PC-3 (cell line): ENCODE results near the gene NPTXR. TPM values are rescaled to one million over a fixed set of nuclear protein-coding genes. Genes with fewer than 3 reads are reported as not detected.

ENCODE experiments used
- ATAC-seq: fragments of 200-7000 bp; cut with Tn5 transposase; 2 replicates; pipeline ENCODE4 v1.9.1; 2020; ENCODE audit warnings: mild to moderate bottlenecking, moderate library complexity
- BruUV-seq: library from RNA; stranded (reverse); fragments of 400-500 nt; replicated peaks from 2 replicates; lab custom pipeline; 2021; lab: Mats Ljungman, UMichigan
- CTCF ChIA-PET: fragments of 300-600 bp; sonication (Branson Sonifier 250); formaldehyde crosslinking; loops from one replicate; lab custom pipeline; 2022; ENCODE audit warnings: antibody characterized with exemption; lab: Charles Lee
- POLR2A ChIA-PET: fragments of 300-600 bp; sonication (Branson Sonifier 250); formaldehyde crosslinking; loops from one replicate; lab custom pipeline; 2022; ENCODE audit warnings: antibody characterized with exemption; ENCODE audit not compliant: unreplicated experiment; lab: Charles Lee
- DNase-seq: peaks from one replicate; pipeline ENCODE4 v3.0.0-alpha.2; 2015
- H2AFZ ChIP-seq: fragments of 300-600 bp; sonication (generic); 2 replicates; pipeline ENCODE4 v1.6.0; 2016; ENCODE audit warnings: antibody characterized with exemption, low read length
- H3F3A ChIP-seq: fragments of 300-600 bp; sonication (generic); one replicate; pipeline ENCODE4 v1.6.0; 2017; ENCODE audit warnings: antibody characterized with exemption, low read length, control low read depth, mild to moderate bottlenecking; ENCODE audit not compliant: unreplicated experiment
- H3K27ac ChIP-seq: fragments of 300-600 bp; sonication (generic); 2 replicates; pipeline ENCODE4 v1.5.1; 2016; ENCODE audit warnings: mild to moderate bottlenecking, low read length
- H3K27me3 ChIP-seq: fragments of 300-600 bp; sonication (generic); 2 replicates; pipeline ENCODE4 v1.6.1; 2016; ENCODE audit warnings: low read length, mixed read lengths
- H3K36me3 ChIP-seq: fragments of 300-600 bp; sonication (generic); 2 replicates; pipeline ENCODE4 v1.6.1; 2016; ENCODE audit warnings: low read depth, mixed run types, low read length, mixed read lengths
- H3K4me1 ChIP-seq: fragments of 300-600 bp; sonication (generic); 2 replicates; pipeline ENCODE4 v1.5.1; 2016; ENCODE audit warnings: low read length; ENCODE audit not compliant: insufficient read depth
- H3K4me2 ChIP-seq: fragments of 300-600 bp; sonication (generic); 2 replicates; pipeline ENCODE4 v1.6.0; 2016; ENCODE audit warnings: low read length
- H3K4me3 ChIP-seq: fragments of 300-600 bp; sonication (generic); 2 replicates; pipeline ENCODE4 v1.5.1; 2016; ENCODE audit warnings: mild to moderate bottlenecking, low read length, mixed read lengths
- H3K79me2 ChIP-seq: fragments of 300-600 bp; sonication (generic); 2 replicates; pipeline ENCODE4 v1.6.1; 2017; ENCODE audit warnings: low read length, mixed read lengths
- H3K9ac ChIP-seq: fragments of 300-600 bp; sonication (generic); 2 replicates; pipeline ENCODE4 v1.6.0; 2016; ENCODE audit warnings: mild to moderate bottlenecking, low read length
- H3K9me2 ChIP-seq: fragments of 300-600 bp; sonication (generic); replicated peaks from 2 replicates; pipeline ENCODE4 v1.6.1; 2016; ENCODE audit warnings: mixed run types, low read length, mixed read lengths
- H3K9me3 ChIP-seq: fragments of 300-600 bp; sonication (generic); 2 replicates; pipeline ENCODE4 v1.6.1; 2016; ENCODE audit warnings: low read length, mixed read lengths
- H4K20me1 ChIP-seq: fragments of 300-600 bp; sonication (generic); 2 replicates; pipeline ENCODE4 v1.6.1; 2016; ENCODE audit warnings: low read length, mixed read lengths
- CTCF ChIP-seq: fragments of 300-600 bp; sonication (generic); conservative IDR thresholded peaks from 2 replicates; pipeline ENCODE4 v1.5.1; 2017; ENCODE audit warnings: antibody characterized with exemption, low read depth, mild to moderate bottlenecking, low read length
- EZH2 ChIP-seq: fragments of 300-600 bp; sonication (generic); IDR thresholded peaks from one replicate; pipeline ENCODE4 v1.6.1; 2017; ENCODE audit warnings: antibody characterized with exemption, mild to moderate bottlenecking, low read length; ENCODE audit not compliant: unreplicated experiment
- EZH2phosphoT487 ChIP-seq: fragments of 300-600 bp; sonication (generic); IDR thresholded peaks from 2 replicates; pipeline ENCODE4 v1.6.1; 2018; ENCODE audit warnings: mild to moderate bottlenecking, antibody characterized with exemption, low read length, borderline replicate concordance
- intact Hi-C: fragments of 100-400 bp; cut with micrococcal nuclease; formaldehyde crosslinking; loops from 2 replicates; pipeline ENCODE4 v1.9.0; 2023
- total RNA-seq: library from RNA; depleted of rRNA; stranded (reverse); fragments of >200 nt; gene quantifications from 2 replicates; pipeline ENCODE4 v1.2.3, GENCODE V29; 2014

NPTXR gene
- total RNA-seq, 1 experiment from 2014 or later, result 2.8 TPM

DNA sequence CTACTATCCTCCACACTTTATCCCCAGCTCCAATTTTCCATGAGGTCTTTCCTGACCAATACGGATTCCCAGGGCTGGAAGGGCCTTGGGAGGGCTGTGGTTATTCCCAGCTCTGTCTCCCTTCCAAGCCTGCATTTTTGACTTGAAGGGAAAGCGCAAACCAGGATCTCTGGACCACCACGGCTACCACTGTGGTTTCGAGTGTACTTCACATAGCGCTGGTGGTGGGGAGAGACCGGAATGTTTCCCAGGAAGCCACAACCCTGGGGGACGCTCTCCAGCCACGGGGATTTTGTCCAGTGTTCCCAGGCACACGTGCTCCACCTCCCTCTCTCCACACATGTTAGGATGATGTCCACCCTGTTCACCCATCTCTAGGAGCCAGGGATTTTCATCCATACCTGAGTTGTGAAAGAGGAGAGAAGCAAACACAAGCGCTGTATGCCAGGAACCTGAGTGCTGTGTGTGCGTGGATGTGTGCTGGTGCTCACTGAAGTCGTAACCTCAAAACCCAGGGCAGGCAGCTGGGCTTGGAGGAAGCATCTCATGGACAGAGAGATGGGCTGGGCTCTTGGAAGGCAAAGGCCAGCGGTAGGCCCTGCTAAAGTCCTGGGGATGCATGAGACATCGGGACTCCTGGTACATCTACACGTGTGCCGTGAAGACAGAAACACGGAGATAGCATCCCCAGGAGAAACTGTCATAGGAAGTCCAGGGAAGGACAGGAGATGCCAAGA lies 1.3 kb upstream of the NPTXR start:
- no peak overlapping the region for H3K27ac ChIP-seq
- ChIA-PET POLR2A (no interaction called here), CTCF (no interaction called here)
- H3K27me3 ChIP-seq, result no peaks in the 10 kb centered on the region
- no peak for TF ChIP-seq EZH2phosphoT487
- TF ChIP-seq EZH2, result no peak
- TF ChIP-seq CTCF, result no peak
- no peak overlapping the region for H3K4me2 ChIP-seq
- H3K4me1 ChIP-seq, result peaks cover 9% of the 10 kb centered on the region; the same call in 1 of the 2 replicates
- no peaks in the 10 kb centered on the region for H4K20me1 ChIP-seq
- H3K9ac ChIP-seq, result no peak overlapping the region
- BruUV-seq, result no TSS peak
- ATAC-seq, result no peak
- no peak overlapping the region for H3K4me3 ChIP-seq
- DNase-seq, result no peak
- no peaks in the 10 kb centered on the region for H3K36me3 ChIP-seq
- H3K9me3 ChIP-seq, result no peaks in the 10 kb centered on the region
- intact Hi-C loops, result no loop called here
- no peaks in the 10 kb centered on the region for H3K9me2 ChIP-seq
- H2AFZ ChIP-seq, result no peak overlapping the region
- no peaks in the 10 kb centered on the region for H3K79me2 ChIP-seq
- H3F3A ChIP-seq, result no peaks in the 10 kb centered on the region

DNA sequence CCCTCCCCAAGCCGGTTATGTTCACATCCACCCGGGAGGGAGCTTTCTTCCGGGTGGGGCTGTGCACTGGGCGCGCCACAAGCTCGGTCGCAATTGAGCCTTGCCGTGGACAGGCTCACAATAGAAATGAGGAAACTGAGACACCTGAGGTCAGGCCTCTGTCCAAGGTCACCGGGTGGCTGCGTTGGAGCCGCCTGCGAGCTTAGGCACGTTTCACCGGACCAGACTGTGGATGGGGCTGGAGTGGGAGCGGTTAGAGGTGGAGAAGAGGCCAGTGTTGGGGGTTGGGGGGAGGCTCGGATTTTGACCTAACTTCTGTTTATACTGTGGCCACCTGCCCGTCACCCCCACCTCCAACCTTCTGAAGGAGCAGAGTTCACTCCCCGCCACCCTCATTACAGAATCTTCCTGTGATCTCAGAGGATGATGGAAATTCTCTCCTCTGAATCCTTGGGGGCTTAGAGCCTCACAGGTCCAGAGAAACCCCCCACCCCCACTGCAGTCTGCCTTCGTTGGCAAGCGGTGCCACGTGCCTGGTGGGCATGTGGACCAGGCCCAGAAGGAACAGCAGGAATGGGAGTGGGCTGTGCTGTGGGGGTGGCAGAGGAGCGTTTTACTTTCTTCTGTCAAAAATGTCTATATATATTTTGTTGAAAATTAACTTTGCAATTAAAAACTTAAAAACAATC lies 631 bp upstream of the NPTXR start:
- Histone ChIP-seq H3K4me2 (peak overlapping the region; percentile 80), H3K27me3 (no peaks in the 10 kb centered on the region), H3K27ac (no peak overlapping the region), H3K4me3 (peak overlapping the region; percentile 56), H3F3A (no peaks in the 10 kb centered on the region), H2AFZ (peak overlapping the region; percentile 69; the same call in 1 of the 2 replicates), H3K79me2 (no peaks in the 10 kb centered on the region), H4K20me1 (no peaks in the 10 kb centered on the region), H3K9ac (no peak overlapping the region), H3K36me3 (no peaks in the 10 kb centered on the region), H3K9me2 (no peaks in the 10 kb centered on the region), H3K4me1 (peaks cover 9% of the 10 kb centered on the region; the same call in 1 of the 2 replicates), H3K9me3 (no peaks in the 10 kb centered on the region)
- intact Hi-C loops, result no loop called here
- ATAC-seq (no peak), DNase-seq (no peak)
- BruUV-seq, result no TSS peak
- ChIA-PET POLR2A (no interaction called here), CTCF (no interaction called here)
- TF ChIP-seq EZH2phosphoT487 (no peak), EZH2 (no peak), CTCF (no peak)
